GM12801 (cell line): Measurements from ENCODE around the gene CHRM4.

Source experiments
- TF ChIP-seq, protein P1 (sequence below): IDR thresholded peaks from one replicate; pipeline ENCODE4 v1.5.1; 2011; ENCODE audit warnings: control low read depth; ENCODE audit not compliant: insufficient read length; ENCODE audit errors: extremely low read depth

Gene CHRM4

DNA sequence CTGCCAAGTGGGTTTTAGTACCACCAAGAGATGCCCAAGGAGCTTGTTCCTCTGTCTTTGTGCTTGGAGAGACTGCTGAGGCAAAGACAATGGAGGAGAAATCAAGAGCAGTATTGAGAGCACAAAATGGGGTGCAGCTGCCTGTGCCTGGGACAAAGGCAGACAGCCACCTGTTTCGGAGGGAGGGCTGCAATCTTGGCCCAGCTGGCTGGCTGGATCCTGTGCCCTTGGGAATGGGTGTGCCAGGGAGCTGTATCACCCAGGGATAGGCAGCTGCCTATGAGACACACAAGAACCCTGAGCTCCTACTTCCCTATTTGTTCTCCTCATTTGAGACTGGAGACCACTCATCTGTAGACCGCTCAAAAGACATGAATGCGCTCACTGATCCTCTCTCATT, 23.3 kb upstream of the CHRM4 start:
- TF ChIP-seq, protein P1, sequence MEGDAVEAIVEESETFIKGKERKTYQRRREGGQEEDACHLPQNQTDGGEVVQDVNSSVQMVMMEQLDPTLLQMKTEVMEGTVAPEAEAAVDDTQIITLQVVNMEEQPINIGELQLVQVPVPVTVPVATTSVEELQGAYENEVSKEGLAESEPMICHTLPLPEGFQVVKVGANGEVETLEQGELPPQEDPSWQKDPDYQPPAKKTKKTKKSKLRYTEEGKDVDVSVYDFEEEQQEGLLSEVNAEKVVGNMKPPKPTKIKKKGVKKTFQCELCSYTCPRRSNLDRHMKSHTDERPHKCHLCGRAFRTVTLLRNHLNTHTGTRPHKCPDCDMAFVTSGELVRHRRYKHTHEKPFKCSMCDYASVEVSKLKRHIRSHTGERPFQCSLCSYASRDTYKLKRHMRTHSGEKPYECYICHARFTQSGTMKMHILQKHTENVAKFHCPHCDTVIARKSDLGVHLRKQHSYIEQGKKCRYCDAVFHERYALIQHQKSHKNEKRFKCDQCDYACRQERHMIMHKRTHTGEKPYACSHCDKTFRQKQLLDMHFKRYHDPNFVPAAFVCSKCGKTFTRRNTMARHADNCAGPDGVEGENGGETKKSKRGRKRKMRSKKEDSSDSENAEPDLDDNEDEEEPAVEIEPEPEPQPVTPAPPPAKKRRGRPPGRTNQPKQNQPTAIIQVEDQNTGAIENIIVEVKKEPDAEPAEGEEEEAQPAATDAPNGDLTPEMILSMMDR: no peak

DNA sequence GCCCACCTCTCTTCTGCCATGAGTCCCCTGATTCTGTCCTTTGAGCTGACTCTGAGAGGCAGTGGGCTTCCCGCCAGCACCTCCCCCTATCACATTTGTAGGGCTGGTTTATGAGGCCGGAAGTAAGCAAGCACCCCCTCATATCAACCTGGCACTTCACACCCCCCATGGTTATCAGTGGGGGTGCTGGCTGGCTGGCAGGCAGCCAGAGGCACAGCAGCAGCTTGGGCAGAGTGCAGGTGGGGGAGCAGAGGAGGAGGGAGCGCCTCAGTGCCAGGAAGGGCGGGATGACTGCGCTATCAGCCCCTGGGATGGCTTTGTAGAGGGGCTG, 22.9 kb upstream of the CHRM4 start:
- TF ChIP-seq, protein P1: no peak

DNA sequence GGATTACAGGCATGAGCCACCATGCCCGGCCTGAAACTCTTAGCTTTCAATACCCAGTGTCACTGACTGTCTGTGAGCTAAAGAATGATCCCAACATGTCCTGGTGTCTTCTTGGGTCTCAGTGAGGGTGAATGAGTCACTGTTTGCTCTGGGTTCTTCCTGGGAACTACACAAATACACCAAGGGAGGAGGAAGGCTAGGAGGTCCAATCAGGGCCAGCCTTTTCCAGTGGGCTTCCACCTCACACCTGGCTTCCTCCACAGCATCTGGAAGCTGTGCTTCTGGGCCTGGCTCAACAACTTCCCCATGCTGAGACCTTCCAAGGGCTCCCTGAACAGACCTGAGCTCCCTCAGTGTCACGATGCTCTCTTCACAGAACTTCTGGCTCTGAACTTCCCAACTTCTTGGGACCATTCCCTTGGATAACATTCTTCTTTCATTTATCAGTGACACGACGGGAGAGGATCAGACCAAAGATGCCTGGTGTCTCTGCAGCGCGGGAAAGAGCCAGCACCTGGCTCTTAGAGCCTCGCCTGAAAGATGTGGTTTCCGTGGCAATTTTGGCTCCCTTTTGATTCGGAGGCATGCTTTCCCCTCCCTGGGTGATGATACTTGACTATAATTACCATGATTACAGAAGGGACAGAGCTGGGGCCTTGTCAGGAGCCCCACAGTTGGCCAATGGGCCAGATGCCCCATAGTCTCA, 22.3 kb upstream of the CHRM4 start:
- TF ChIP-seq, protein P1: no peak

DNA sequence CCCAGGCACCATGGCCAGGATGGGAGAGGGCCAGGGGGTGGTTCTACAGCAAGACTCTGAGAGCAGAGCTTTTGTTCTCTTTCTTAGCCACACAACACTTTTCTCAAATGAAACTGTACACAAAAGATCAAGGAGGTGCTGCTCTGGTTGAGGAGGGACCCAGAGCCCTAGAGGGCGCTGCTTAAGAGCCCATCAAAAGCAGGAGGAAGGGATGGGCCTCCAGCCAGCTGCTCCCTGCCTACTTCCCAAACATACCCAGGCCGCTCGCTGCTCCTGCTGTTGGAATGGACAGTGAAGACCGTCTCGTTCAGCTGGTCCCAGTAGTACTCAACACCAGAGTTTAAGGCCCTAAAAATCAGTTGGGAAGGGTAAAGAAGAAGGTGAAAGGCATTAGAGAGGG, 18.4 kb upstream of the CHRM4 start:
- TF ChIP-seq, protein P1: no peak

DNA sequence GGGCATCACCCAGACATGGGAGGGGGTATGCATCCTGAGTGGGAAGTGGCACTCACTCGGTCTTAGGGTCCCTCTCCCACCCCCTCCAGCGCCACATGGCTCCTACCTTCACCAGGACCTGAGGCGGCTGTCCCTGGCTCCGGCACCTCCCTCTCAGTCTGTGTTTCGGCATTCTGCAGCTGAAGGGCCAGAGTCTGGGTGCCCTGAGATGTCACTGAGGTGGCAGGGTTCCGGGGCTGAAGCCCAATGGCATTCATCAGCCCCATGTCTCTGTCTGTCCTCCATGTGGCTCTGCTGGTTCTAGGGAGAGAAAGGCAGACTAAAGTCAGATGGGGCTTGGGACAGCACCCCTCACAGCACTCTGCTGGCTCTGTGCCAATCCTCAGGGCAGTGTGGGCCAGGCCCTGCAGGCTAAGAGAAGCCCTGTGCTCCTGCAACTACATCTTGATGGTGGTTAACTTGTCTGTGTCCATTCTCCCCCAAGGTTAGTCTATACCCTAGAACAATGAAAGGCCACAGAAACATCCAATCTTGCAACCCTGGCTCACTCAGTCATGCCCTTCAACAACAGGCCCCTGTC, 16.9 kb upstream of the CHRM4 start:
- TF ChIP-seq, protein P1: no peak

DNA sequence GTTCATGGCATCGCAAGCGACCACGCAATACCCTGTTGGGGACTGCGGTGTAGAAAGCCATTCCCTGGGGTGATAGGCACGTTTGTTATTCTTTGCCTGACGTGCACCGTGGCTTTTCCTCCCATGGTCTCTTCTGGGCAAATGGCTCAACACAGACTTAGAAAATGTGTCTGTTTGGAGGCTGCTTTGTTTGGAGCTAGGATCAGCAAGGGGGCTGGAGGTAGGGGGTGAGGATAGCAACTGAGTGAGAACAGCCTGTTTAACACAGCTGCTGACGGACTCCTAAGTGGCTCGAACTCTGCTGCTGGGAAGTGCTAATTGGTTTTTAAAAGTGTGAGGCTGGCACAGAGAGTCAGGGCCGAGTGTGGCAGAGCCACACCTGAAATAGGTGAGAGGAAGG, 16.1 kb upstream of the CHRM4 start:
- TF ChIP-seq, protein P1: no peak

DNA sequence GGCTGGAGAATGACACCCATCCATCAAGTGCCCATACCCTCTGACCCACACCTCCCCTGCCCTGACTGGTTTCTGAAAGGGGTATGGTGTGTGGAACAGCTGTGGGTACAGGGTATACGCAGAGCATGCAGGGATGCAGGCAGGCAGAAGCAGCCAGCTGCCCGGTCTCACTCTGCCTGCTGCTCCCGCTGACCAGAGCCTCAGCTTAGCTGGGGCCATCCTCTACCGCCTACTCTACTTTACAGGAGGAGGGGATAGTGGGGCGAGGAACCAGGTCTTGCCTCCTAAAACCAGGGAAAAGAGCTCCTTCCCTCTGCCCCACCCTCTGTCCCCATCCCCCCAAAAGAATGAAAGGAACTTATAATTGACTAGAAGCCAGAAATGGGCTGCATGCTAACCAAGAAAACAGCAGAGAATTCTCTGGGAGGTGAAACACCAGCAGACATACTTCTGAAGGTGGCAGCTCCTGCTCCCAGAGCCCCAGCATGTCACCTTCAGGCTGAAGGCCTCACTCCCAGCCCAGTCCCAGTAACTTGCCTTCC, 13.0 kb upstream of the CHRM4 start:
- TF ChIP-seq, protein P1: no peak
